ENCODE data around the gene STX19. TPM values are rescaled to one million over a fixed set of nuclear protein-coding genes. Genes with fewer than 3 reads are reported as not detected.
"Not testable (repeated sequence)": the region's sequence is repeated elsewhere in the genome, so short reads cannot be mapped to it uniquely, and the experiment has no call there.

STX19 gene
- polyA plus RNA-seq, 2 donors: 6.8 to 14.4 TPM

- Histone ChIP-seq H3K9me3 (ENCODE audit: control insufficient read depth in 2 of 2, insufficient read depth in 1 of 2, low read depth in 1 of 2, low read length in 1 of 2) (no peaks in the 10 kb centered on the region), H3K27me3 (ENCODE audit: control insufficient read depth in 1 of 2, insufficient read depth in 2 of 2, low read length in 2 of 2) (no peaks in the 10 kb centered on the region), H3K27ac (ENCODE audit: low read depth in 2 of 2, low read length in 1 of 2) (no peak overlapping the region), H3K4me1 (ENCODE audit: control insufficient read depth in 2 of 2, insufficient read depth in 2 of 2, low read length in 1 of 2) (peaks cover 0 to 8% of the 10 kb centered on the region in 2 donors), H3K4me3 (ENCODE audit: low read depth in 1 of 2, low read length in 2 of 2) (no peak overlapping the region), H3K36me3 (ENCODE audit: control insufficient read depth in 2 of 2, insufficient read depth in 2 of 2, low read length in 1 of 2) (no peaks in the 10 kb centered on the region)
- WGBS, 2 donors: 78 to 83% methylated on average over 6 of the region's 6 CpGs
Measured at GRCh38 chr3:94064243-94064860, 36.0 kb upstream of the STX19 start.

DNA sequence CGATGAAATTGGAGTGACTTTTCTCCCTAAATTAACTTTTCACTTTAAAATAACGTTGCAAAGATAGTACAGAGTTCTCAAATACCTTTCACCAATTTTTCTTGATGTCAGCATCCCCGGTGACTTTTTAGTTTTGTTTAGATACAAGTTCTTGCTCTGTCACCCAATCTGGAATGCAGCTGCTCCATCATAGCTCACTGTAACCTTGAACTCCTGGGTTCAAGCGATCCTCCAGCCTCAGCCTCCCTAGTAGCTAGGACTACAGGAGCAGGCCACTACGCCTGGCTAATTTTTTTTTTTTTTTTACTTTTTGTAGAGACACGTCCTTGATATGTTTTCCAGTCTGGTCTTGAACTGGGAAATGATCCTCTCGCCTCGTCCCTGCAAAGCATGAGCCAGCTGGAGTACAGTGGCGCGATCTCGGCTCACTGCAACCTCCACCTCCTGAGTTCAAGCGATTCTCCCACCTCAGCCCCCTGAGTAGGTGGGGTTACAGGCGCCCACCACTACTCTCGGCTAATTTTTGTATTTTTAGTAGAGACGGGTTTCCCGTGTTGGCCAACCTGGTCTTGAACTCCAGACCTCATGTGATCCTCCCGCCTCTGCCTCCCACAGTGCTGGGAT, 35.2 kb upstream of the STX19 start:
- Histone ChIP-seq H3K4me1 (ENCODE audit: control insufficient read depth in 2 of 2, insufficient read depth in 2 of 2, low read length in 1 of 2) (peaks cover 0 to 8% of the 10 kb centered on the region in 2 donors), H3K4me3 (ENCODE audit: low read depth in 1 of 2, low read length in 2 of 2) (peak overlapping the region; percentile 72 to 87), H3K27me3 (ENCODE audit: control insufficient read depth in 1 of 2, insufficient read depth in 2 of 2, low read length in 2 of 2) (no peaks in the 10 kb centered on the region), H3K36me3 (ENCODE audit: control insufficient read depth in 2 of 2, insufficient read depth in 2 of 2, low read length in 1 of 2) (no peaks in the 10 kb centered on the region), H3K27ac (ENCODE audit: low read depth in 2 of 2, low read length in 1 of 2) (peak overlapping the region; percentile 66 to 92), H3K9me3 (ENCODE audit: control insufficient read depth in 2 of 2, insufficient read depth in 1 of 2, low read depth in 1 of 2, low read length in 1 of 2) (no peaks in the 10 kb centered on the region)
- WGBS, 2 donors: 43 to 44% methylated on average over 17 of the region's 17 CpGs

GRCh38 chr3:94062513-94063404, 34.4 kb upstream of the STX19 start, which contains the start of the genes DHFR2 and NSUN3:
Gene DHFR2, minus strand, starts transcription at chr3:94062916. Its CDS starts 1,405 bp downstream, at chr3:94061511.
Gene NSUN3, plus strand, starts transcription at chr3:94063061. Its CDS starts 66 bp downstream, at chr3:94063127.
- Histone ChIP-seq H3K36me3 (ENCODE audit: control insufficient read depth in 2 of 2, insufficient read depth in 2 of 2, low read length in 1 of 2) (no peaks in the 10 kb centered on the region), H3K4me3 (ENCODE audit: low read depth in 1 of 2, low read length in 2 of 2) (peak within 1 kb of the TSS; percentile 72 to 87), H3K4me1 (ENCODE audit: control insufficient read depth in 2 of 2, insufficient read depth in 2 of 2, low read length in 1 of 2) (peaks cover 0 to 8% of the 10 kb centered on the region in 2 donors), H3K27ac (ENCODE audit: low read depth in 2 of 2, low read length in 1 of 2) (peak within 1 kb of the TSS; percentile 92 to 97), H3K27me3 (ENCODE audit: control insufficient read depth in 1 of 2, insufficient read depth in 2 of 2, low read length in 2 of 2) (no peaks in the 10 kb centered on the region), H3K9me3 (ENCODE audit: control insufficient read depth in 2 of 2, insufficient read depth in 1 of 2, low read depth in 1 of 2, low read length in 1 of 2) (no peaks in the 10 kb centered on the region)
- 0 to 1% methylated on average over 52 of the region's 52 CpGs for WGBS, 2 donors

- WGBS, 2 donors: 97 to 98% methylated on average over 13 of the region's 13 CpGs
- H3K4me3 ChIP-seq (ENCODE audit: low read depth in 1 of 2, low read length in 2 of 2): no peak overlapping the region
- H3K27me3 ChIP-seq (ENCODE audit: control insufficient read depth in 1 of 2, insufficient read depth in 2 of 2, low read length in 2 of 2): no peaks in the 10 kb centered on the region
- no peaks in the 10 kb centered on the region for H3K9me3 ChIP-seq (ENCODE audit: control insufficient read depth in 2 of 2, insufficient read depth in 1 of 2, low read depth in 1 of 2, low read length in 1 of 2)
- H3K27ac ChIP-seq (ENCODE audit: low read depth in 2 of 2, low read length in 1 of 2): no peak overlapping the region
- no peaks in the 10 kb centered on the region for H3K36me3 ChIP-seq (ENCODE audit: control insufficient read depth in 2 of 2, insufficient read depth in 2 of 2, low read length in 1 of 2)
- peaks cover 0 to 5% of the 10 kb centered on the region in 2 donors for H3K4me1 ChIP-seq (ENCODE audit: control insufficient read depth in 2 of 2, insufficient read depth in 2 of 2, low read length in 1 of 2)
Measured at GRCh38 chr3:94061297-94061696, 32.9 kb upstream of the STX19 start.

DNA sequence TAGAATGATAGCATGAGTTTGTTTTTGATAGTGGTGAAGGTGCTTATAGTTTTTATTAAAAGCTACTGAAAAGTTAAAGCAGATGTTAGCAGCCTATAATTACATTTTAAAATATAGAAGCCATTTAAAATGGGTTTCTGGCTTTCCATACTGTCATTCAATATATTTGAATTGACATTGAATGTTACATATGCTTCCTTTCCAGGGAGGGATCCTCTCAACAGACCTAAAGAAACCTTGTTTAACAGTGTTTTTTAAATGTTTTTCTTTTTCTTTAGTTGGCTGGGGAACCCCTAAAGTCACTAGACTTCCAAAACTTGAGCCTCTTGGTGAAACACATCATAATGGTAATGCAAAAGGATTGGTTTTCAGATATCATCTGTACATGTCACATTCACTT, 22.1 kb upstream of the STX19 start:
- no peak overlapping the region for H3K4me3 ChIP-seq (ENCODE audit: low read depth in 1 of 2, low read length in 2 of 2)
- H3K4me1 ChIP-seq (ENCODE audit: control insufficient read depth in 2 of 2, insufficient read depth in 2 of 2, low read length in 1 of 2): no peaks in the 10 kb centered on the region
- H3K36me3 ChIP-seq (ENCODE audit: control insufficient read depth in 2 of 2, insufficient read depth in 2 of 2, low read length in 1 of 2): no peaks in the 10 kb centered on the region
- no peaks in the 10 kb centered on the region for H3K27me3 ChIP-seq (ENCODE audit: control insufficient read depth in 1 of 2, insufficient read depth in 2 of 2, low read length in 2 of 2)
- H3K27ac ChIP-seq (ENCODE audit: low read depth in 2 of 2, low read length in 1 of 2): no peak overlapping the region
- H3K9me3 ChIP-seq (ENCODE audit: control insufficient read depth in 2 of 2, insufficient read depth in 1 of 2, low read depth in 1 of 2, low read length in 1 of 2): no peaks in the 10 kb centered on the region

GRCh38 chr3:94049267-94049666, 20.9 kb upstream of the STX19 start:
- Histone ChIP-seq H3K4me1 (ENCODE audit: control insufficient read depth in 2 of 2, insufficient read depth in 2 of 2, low read length in 1 of 2) (no peaks in the 10 kb centered on the region), H3K9me3 (ENCODE audit: control insufficient read depth in 2 of 2, insufficient read depth in 1 of 2, low read depth in 1 of 2, low read length in 1 of 2) (peaks cover 0 to 2% of the 10 kb centered on the region in 2 donors), H3K27me3 (ENCODE audit: control insufficient read depth in 1 of 2, insufficient read depth in 2 of 2, low read length in 2 of 2) (no peaks in the 10 kb centered on the region), H3K4me3 (ENCODE audit: low read depth in 1 of 2, low read length in 2 of 2) (no peak overlapping the region), H3K36me3 (ENCODE audit: control insufficient read depth in 2 of 2, insufficient read depth in 2 of 2, low read length in 1 of 2) (no peaks in the 10 kb centered on the region), H3K27ac (ENCODE audit: low read depth in 2 of 2, low read length in 1 of 2) (no peak overlapping the region)
- WGBS, 2 donors: 82 to 85% methylated on average over 2 of the region's 2 CpGs

DNA sequence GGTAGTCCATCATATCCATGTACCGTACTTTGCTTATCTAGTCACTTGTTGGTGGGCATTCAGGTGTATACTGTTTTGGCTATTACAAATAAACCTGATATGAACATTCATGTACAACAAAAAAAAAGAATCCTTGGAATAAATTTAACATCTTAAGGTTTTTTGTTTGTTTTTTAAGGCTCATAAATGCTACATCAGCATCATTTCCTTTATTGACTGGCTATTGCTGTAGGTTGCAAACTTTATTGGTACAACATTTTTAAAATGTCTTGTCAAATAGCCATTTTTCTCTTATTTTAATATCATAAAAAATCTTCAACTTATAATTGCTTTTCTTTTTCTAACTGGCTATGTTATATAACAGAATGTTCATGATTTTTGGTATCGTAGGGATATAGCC, 18.1 kb upstream of the STX19 start:
- no peaks in the 10 kb centered on the region for H3K4me1 ChIP-seq (ENCODE audit: control insufficient read depth in 2 of 2, insufficient read depth in 2 of 2, low read length in 1 of 2)
- no peaks in the 10 kb centered on the region for H3K27me3 ChIP-seq (ENCODE audit: control insufficient read depth in 1 of 2, insufficient read depth in 2 of 2, low read length in 2 of 2)
- no peaks in the 10 kb centered on the region for H3K36me3 ChIP-seq (ENCODE audit: control insufficient read depth in 2 of 2, insufficient read depth in 2 of 2, low read length in 1 of 2)
- peaks cover 0 to 5% of the 10 kb centered on the region in 2 donors for H3K9me3 ChIP-seq (ENCODE audit: control insufficient read depth in 2 of 2, insufficient read depth in 1 of 2, low read depth in 1 of 2, low read length in 1 of 2)
- 98% methylated on average over 2 of the region's 2 CpGs for whole genome bisulfite sequencing, 2 donors
- H3K27ac ChIP-seq (ENCODE audit: low read depth in 2 of 2, low read length in 1 of 2): no peak overlapping the region
- no peak overlapping the region for H3K4me3 ChIP-seq (ENCODE audit: low read depth in 1 of 2, low read length in 2 of 2)

GRCh38 chr3:94044100-94044936, 15.9 kb upstream of the STX19 start:
- H3K27me3 ChIP-seq (ENCODE audit: control insufficient read depth in 1 of 2, insufficient read depth in 2 of 2, low read length in 2 of 2); H3K4me3 ChIP-seq (ENCODE audit: low read depth in 1 of 2, low read length in 2 of 2); H3K27ac ChIP-seq (ENCODE audit: low read depth in 2 of 2, low read length in 1 of 2); H3K4me1 ChIP-seq (ENCODE audit: control insufficient read depth in 2 of 2, insufficient read depth in 2 of 2, low read length in 1 of 2); H3K9me3 ChIP-seq (ENCODE audit: control insufficient read depth in 2 of 2, insufficient read depth in 1 of 2, low read depth in 1 of 2, low read length in 1 of 2); H3K36me3 ChIP-seq (ENCODE audit: control insufficient read depth in 2 of 2, insufficient read depth in 2 of 2, low read length in 1 of 2): not testable (repeated sequence)
- 98 to 99% methylated on average over 60 to 61 of the region's 61 CpGs for WGBS, 2 donors

- no peaks in the 10 kb centered on the region for H3K36me3 ChIP-seq (ENCODE audit: control insufficient read depth in 2 of 2, insufficient read depth in 2 of 2, low read length in 1 of 2)
- H3K27ac ChIP-seq (ENCODE audit: low read depth in 2 of 2, low read length in 1 of 2): no peak overlapping the region
- H3K9me3 ChIP-seq (ENCODE audit: control insufficient read depth in 2 of 2, insufficient read depth in 1 of 2, low read depth in 1 of 2, low read length in 1 of 2): peaks cover 0 to 5% of the 10 kb centered on the region in 2 donors
- H3K4me3 ChIP-seq (ENCODE audit: low read depth in 1 of 2, low read length in 2 of 2): no peak overlapping the region
- WGBS, 2 donors: 72 to 81% methylated on average over 1 of the region's 1 CpG
- H3K4me1 ChIP-seq (ENCODE audit: control insufficient read depth in 2 of 2, insufficient read depth in 2 of 2, low read length in 1 of 2): no peaks in the 10 kb centered on the region
- no peaks in the 10 kb centered on the region for H3K27me3 ChIP-seq (ENCODE audit: control insufficient read depth in 1 of 2, insufficient read depth in 2 of 2, low read length in 2 of 2)
Measured at GRCh38 chr3:94043285-94043684, 14.9 kb upstream of the STX19 start.

Measured in esophagus (tissue), 2 donors.